Activated CD4-positive, alpha-beta memory T cell treated with anti-CD3 and anti-CD28 coated beads for 36 hours (primary cell): ENCODE data around the gene ACTN2. TPM values are rescaled to one million over a fixed set of nuclear protein-coding genes. Genes with fewer than 3 reads are reported as not detected.

Source experiments
- CTCF ChIA-PET: fragments of 350-600 bp; sonication (Branson Sonifier 250); formaldehyde crosslinking; loops from one replicate; lab custom pipeline; 2021; ENCODE audit warnings: antibody characterized with exemption, inconsistent platforms; lab: Charles Lee
- POLR2A ChIA-PET: fragments of 350-600 bp; sonication (Branson Sonifier 250); formaldehyde crosslinking; loops from one replicate; lab custom pipeline; 2021; ENCODE audit warnings: antibody characterized with exemption; lab: Charles Lee
- DNase-seq: peaks from one replicate; pipeline ENCODE4 v3.0.0-alpha.2; 2020
- H3K27ac Mint-ChIP-seq: one replicate; pipeline ENCODE4 v1.8.0; 2021; ENCODE audit warnings: mixed read lengths
- H3K27me3 Mint-ChIP-seq: one replicate; pipeline ENCODE4 v1.8.0; 2021; ENCODE audit warnings: mixed read lengths
- H3K36me3 Mint-ChIP-seq: one replicate; pipeline ENCODE4 v1.8.0; 2021; ENCODE audit warnings: mixed read lengths
- H3K4me1 Mint-ChIP-seq: one replicate; pipeline ENCODE4 v1.8.0; 2021; ENCODE audit warnings: low read depth, mixed read lengths
- H3K4me3 Mint-ChIP-seq: one replicate; pipeline ENCODE4 v1.8.0; 2021; ENCODE audit warnings: mild to moderate bottlenecking, mixed read lengths
- H3K9me3 Mint-ChIP-seq: one replicate; pipeline ENCODE4 v1.8.0; 2021; ENCODE audit warnings: mixed read lengths
- intact Hi-C: fragments of 100-400 bp; cut with micrococcal nuclease; formaldehyde crosslinking; loops from one replicate; pipeline ENCODE4 v1.15.1; 2023
- total RNA-seq, 2 experiments: library from RNA; stranded (reverse); gene quantifications; one replicate each; pipeline ENCODE4 v1.2.3, GENCODE V29; 2021

The ACTN2 gene
- total RNA-seq, 2 experiments from 2014 or later = 0.17 TPM; not detected in 1

DNA sequence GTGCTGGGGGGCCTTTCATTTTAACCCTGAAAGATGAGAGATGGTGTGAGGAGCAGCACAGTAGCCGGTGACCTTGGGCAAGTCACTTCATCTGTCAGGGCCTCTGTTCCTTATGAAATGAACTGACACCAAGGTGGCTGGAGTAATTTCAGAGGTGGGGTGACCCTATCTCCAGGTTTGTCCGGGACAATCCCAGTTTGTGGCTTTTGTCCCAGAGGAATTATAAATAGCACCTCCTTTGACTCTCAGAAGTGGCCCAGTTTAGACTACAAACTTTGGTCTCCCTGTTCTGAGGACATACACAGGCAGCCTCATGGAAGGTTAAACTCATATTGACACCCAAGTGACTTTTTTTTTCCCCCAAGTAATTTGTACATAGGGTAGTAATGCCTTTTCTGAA lies 14.6 kb downstream of the ACTN2 start:
- ChIA-PET CTCF (no interaction called here), POLR2A (no interaction called here)
- no peaks in the 10 kb centered on the region for H3K36me3 Mint-ChIP-seq
- no peaks in the 10 kb centered on the region for H3K4me1 Mint-ChIP-seq
- peaks cover 19% of the 10 kb centered on the region for H3K27me3 Mint-ChIP-seq
- no peak for DNase-seq
- H3K27ac Mint-ChIP-seq = no peak overlapping the region
- no peak overlapping the region for H3K4me3 Mint-ChIP-seq
- H3K9me3 Mint-ChIP-seq = no peaks in the 10 kb centered on the region
- intact Hi-C loops = no loop called here

DNA sequence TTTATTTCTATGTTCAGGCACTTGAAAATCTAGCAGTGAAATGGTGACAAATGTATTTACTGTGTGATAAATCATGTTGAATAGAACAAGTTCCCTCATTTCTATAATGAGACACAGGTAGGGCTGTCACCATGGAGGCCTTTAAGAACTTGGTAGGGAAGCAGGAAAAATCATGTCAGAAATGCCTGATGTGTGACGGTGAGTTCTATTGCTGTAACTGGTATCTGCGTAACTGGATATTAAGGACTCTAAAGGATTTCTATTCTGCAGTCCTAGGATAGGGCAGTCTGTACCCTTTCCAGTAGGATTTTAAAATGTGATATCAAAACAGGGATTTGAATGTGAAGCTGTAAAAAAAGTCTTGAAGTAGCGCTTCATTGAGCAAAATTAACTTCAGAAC lies 15.5 kb downstream of the ACTN2 start:
- CTCF ChIA-PET = no interaction called here
- Mint-ChIP-seq H3K27ac (no peak overlapping the region), H3K4me1 (no peaks in the 10 kb centered on the region), H3K4me3 (no peak overlapping the region), H3K27me3 (peaks cover 21% of the 10 kb centered on the region), H3K9me3 (no peaks in the 10 kb centered on the region), H3K36me3 (no peaks in the 10 kb centered on the region)
- intact Hi-C loops = no loop called here
- POLR2A ChIA-PET = no interaction called here
- DNase-seq = no peak

DNA sequence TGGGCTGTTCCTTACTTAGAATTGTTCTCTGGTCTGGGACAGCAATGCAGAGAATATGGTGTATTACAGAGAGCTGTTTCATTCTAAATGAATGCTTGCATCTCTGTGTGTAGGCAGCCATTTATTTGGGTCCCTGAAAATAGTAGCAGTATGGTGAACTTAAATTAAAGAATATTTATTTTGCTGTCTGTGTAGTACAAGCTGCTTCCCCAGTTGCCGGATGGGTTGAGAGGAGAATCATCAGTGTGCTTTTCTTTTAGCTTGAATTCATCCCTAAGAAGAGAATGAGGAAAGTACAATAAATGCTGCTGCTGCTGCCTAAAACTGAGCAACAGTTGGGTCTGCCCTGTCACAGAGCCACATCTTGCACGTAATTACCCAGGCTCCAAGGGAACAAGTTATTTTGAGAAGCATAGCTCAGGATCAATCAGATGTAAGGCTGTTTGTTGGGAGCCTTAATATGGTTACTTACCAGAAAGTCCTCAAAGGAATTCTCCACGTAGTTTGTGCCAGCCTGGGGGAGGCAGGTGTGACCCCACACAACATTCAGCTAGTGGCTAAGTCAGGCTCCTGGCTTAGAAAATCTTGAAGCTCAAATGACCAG lies 16.6 kb downstream of the ACTN2 start:
- Mint-ChIP-seq H3K27me3 (peaks cover 17% of the 10 kb centered on the region), H3K4me1 (no peaks in the 10 kb centered on the region), H3K36me3 (no peaks in the 10 kb centered on the region), H3K4me3 (no peak overlapping the region), H3K9me3 (no peaks in the 10 kb centered on the region), H3K27ac (no peak overlapping the region)
- no peak for DNase-seq
- ChIA-PET CTCF (no interaction called here), POLR2A (no interaction called here)
- intact Hi-C loops = no loop called here

DNA sequence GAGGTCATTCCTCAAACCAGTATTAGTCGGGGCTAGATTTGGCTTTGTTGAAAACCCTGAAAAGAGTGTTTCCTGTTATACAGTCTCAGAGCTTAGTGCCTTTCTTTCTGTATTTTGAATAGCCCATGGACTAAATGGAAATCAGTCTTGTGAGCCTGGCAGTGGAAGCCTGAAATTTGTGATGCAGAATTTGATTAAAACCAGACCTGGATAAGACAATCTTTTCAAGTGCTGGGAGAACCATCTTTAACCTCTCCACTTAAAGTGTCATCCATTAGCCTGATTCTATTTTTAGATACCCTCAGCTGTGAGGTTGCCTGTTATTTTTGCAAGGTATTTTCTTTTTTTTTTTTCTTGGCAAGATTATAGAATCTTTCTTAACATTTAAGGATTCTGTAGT lies 19.5 kb downstream of the ACTN2 start:
- Mint-ChIP-seq H3K36me3 (no peaks in the 10 kb centered on the region), H3K4me3 (no peak overlapping the region), H3K4me1 (no peaks in the 10 kb centered on the region), H3K9me3 (no peaks in the 10 kb centered on the region), H3K27me3 (peaks cover 7% of the 10 kb centered on the region), H3K27ac (no peak overlapping the region)
- ChIA-PET CTCF (no interaction called here), POLR2A (no interaction called here)
- DNase-seq = no peak
- intact Hi-C loops = no loop called here

DNA sequence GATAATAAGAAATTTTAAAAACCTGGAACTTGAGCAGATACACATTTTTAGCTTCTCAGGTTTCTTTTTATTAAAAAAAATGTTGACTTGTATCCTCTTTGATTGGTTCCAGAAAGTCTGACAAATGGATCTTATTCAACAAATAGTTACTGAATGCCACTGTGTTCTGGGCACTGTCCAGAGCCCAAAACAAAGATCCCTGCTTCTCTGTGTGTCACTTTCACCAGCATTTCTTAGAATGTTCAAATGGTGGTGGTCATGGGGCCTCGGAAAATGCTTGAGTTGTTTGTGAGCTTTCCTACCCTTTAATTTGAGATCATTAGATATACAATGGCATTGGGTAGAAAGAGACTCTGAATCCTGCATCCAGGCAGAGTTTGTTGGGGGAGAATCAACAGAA lies 19.9 kb downstream of the ACTN2 start:
- peaks cover 7% of the 10 kb centered on the region for H3K27me3 Mint-ChIP-seq
- ChIA-PET POLR2A (interaction anchor here (0.6 kb wide), 1 partner anchor 330 kb away, joined by 3 read pairs; no protein-coding TSS in a partner anchor), CTCF (no interaction called here)
- H3K9me3 Mint-ChIP-seq = no peaks in the 10 kb centered on the region
- H3K4me1 Mint-ChIP-seq = no peaks in the 10 kb centered on the region
- no peak overlapping the region for H3K27ac Mint-ChIP-seq
- no peak for DNase-seq
- intact Hi-C loops = no loop called here
- H3K4me3 Mint-ChIP-seq = no peak overlapping the region
- H3K36me3 Mint-ChIP-seq = no peaks in the 10 kb centered on the region

DNA sequence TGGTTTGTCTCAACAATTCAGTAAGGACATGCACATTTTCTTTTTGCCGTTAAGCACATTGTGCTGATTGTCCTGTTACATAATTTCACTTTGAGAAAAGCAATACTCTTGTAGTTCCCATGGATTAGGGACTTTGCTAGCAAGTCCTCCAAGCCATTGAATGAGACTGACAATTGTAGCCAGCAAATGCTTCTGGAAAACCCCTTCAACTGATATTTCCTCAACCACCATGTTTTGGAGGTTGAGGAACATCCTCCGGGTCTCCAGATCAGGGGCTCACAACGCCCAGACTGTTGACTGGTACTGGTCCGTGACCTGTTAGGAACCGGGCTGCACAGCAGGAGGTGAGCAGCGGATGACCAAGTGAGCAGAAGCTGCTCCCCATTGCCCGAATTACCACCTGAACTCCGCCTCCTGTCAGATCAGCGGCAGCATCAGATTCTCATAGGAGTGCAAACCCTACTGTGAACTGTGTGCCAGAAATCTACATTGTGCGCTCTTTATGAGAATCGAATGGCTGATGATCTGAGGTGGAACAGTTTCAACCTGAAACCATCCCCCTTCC lies 24.1 kb downstream of the ACTN2 start:
- Mint-ChIP-seq H3K27ac (no peak overlapping the region), H3K9me3 (no peaks in the 10 kb centered on the region), H3K36me3 (no peaks in the 10 kb centered on the region), H3K4me1 (no peaks in the 10 kb centered on the region), H3K4me3 (no peak overlapping the region), H3K27me3 (peaks cover 8% of the 10 kb centered on the region)
- intact Hi-C loops = no loop called here
- ChIA-PET POLR2A (no interaction called here), CTCF (no interaction called here)
- no peak for DNase-seq

DNA sequence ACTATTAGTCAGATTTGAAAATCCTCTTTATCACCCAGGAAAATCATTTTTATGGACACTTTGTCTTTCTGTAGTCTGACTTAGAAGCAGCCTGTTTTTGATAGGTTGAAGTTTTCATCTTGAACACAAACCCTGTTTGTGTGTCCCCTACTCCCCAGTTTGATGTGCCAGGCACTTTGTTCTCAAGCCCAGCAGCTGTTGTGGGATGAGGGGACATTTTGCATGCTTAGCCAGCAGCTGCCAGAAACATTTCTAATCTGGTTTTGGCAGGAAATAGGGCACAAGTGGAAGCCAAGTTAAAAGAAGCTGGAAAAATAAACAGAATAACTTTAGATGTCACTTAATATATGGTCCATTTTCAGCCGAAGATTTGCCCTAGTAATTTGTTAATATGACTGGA lies 29.9 kb downstream of the ACTN2 start:
- no peaks in the 10 kb centered on the region for H3K36me3 Mint-ChIP-seq
- no peaks in the 10 kb centered on the region for H3K4me1 Mint-ChIP-seq
- POLR2A ChIA-PET = no interaction called here
- no peak overlapping the region for H3K27ac Mint-ChIP-seq
- H3K9me3 Mint-ChIP-seq = no peaks in the 10 kb centered on the region
- CTCF ChIA-PET = no interaction called here
- DNase-seq = no peak
- peaks cover 19% of the 10 kb centered on the region for H3K27me3 Mint-ChIP-seq
- H3K4me3 Mint-ChIP-seq = no peak overlapping the region
- intact Hi-C loops = no loop called here

DNA sequence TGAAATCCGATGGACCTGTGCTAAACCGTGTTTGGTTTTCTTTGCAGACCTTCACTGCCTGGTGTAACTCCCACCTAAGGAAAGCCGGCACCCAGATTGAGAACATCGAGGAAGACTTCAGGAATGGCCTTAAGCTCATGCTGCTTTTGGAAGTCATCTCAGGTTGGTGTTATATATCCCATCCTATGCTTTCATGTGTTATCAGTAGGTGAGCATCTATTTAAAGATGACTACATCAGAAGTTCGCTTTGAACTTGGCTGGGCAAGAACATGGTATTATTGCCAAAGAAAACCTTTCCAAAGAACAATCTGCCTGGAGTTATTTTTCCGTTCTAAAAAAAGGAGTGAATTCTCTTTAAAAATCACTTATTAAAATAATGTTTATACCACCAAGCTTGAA lies 31.5 kb downstream of the ACTN2 start:
- DNase-seq = no peak
- H3K4me1 Mint-ChIP-seq = no peaks in the 10 kb centered on the region
- H3K27me3 Mint-ChIP-seq = peaks cover 14% of the 10 kb centered on the region
- intact Hi-C loops = no loop called here
- H3K9me3 Mint-ChIP-seq = no peaks in the 10 kb centered on the region
- no peak overlapping the region for H3K27ac Mint-ChIP-seq
- ChIA-PET CTCF (no interaction called here), POLR2A (no interaction called here)
- no peaks in the 10 kb centered on the region for H3K36me3 Mint-ChIP-seq
- H3K4me3 Mint-ChIP-seq = no peak overlapping the region

DNA sequence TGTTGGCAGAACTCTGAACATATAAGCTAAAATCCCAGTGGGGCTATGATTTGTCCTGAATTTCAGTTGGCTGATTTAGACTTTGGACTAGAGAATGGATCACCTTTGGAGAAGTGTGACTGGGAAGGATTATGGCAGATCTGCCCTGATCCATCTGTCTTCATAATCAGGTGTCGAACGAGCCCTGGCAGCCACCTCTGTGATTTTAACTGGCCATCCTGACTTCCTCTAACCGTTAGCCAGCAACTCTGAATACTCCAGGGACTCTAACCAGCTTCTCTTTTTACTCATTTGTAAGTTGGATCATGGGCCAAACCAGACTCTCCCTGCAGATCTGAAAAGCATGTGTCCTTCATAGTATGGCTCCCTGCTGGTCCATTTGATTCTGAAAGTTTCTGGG lies 32.0 kb downstream of the ACTN2 start:
- Mint-ChIP-seq H3K27me3 (peaks cover 12% of the 10 kb centered on the region), H3K4me1 (no peaks in the 10 kb centered on the region), H3K36me3 (no peaks in the 10 kb centered on the region), H3K27ac (no peak overlapping the region), H3K4me3 (no peak overlapping the region), H3K9me3 (no peaks in the 10 kb centered on the region)
- ChIA-PET CTCF (no interaction called here), POLR2A (no interaction called here)
- intact Hi-C loops = no loop called here
- no peak for DNase-seq

DNA sequence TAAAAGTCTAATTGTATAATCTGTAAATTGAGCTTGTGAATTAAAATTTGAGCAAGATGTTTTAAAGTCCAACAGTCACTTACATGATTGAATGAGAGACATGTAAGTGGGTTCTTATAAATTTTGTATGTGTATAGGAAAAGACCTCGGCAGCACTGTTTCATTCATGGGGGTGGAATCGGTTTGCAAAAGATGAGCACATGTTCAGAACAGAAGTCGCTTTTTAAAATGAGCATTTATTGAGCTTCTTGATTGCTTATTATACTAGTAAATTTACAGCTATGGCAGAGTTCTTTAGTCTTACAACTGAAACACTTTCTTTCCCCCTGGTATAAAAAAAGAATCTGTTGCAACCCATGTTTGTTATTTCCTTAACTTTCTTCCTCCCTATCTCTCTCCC lies 33.9 kb downstream of the ACTN2 start:
- intact Hi-C loops = no loop called here
- no peak overlapping the region for H3K4me3 Mint-ChIP-seq
- H3K27ac Mint-ChIP-seq = no peak overlapping the region
- POLR2A ChIA-PET = interaction anchor here (0.6 kb wide), 2 partner anchors 40 to 221 kb away, joined by 3 read pairs; no protein-coding TSS in a partner anchor
- no peaks in the 10 kb centered on the region for H3K4me1 Mint-ChIP-seq
- DNase-seq = no peak
- CTCF ChIA-PET = no interaction called here
- no peaks in the 10 kb centered on the region for H3K9me3 Mint-ChIP-seq
- H3K36me3 Mint-ChIP-seq = no peaks in the 10 kb centered on the region
- H3K27me3 Mint-ChIP-seq = peaks cover 15% of the 10 kb centered on the region

DNA sequence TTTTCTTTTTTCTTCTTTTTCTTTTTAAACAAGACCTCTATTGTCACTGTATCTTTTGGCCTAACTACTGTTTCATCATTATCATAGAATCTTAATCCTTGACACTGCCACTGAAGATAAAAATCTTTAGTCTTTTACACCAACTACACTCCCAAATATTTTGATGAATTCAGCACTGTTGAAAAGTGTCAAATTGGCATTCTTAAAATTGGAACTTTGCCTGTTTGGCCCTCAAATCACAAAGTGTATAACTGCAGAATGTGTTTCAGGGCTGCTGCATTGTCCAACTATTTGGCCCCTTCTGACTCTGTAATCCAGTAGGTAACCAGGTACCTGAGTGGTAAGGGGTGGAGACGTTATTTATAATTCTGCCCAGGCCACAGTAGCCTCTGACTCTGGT lies 34.3 kb downstream of the ACTN2 start:
- Mint-ChIP-seq H3K9me3 (no peaks in the 10 kb centered on the region), H3K27ac (no peak overlapping the region), H3K27me3 (peaks cover 15% of the 10 kb centered on the region), H3K4me1 (no peaks in the 10 kb centered on the region), H3K36me3 (no peaks in the 10 kb centered on the region), H3K4me3 (no peak overlapping the region)
- POLR2A ChIA-PET = no interaction called here
- intact Hi-C loops = no loop called here
- CTCF ChIA-PET = no interaction called here
- no peak for DNase-seq

DNA sequence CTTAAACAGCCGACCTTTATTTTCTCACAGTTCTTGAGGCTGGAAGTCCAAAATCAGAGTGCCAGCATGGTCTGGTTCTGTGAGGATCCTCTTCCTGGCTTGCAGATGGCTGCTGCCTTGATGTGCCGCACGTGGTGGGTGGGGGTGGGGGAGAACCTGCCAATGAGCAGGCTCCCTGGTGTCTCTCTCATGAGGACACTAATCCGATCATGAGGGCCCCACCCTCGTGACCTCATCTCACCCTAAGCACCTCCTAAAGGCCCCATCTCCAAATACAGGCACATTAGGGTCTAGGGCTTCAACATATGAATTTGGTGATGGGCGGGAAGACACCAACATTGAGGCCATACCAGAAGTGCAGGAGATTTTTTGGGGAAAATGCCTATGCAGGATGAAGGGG lies 37.8 kb downstream of the ACTN2 start:
- H3K27me3 Mint-ChIP-seq = peaks cover 5% of the 10 kb centered on the region
- intact Hi-C loops = no loop called here
- no peak for DNase-seq
- H3K4me3 Mint-ChIP-seq = no peak overlapping the region
- no peaks in the 10 kb centered on the region for H3K9me3 Mint-ChIP-seq
- H3K36me3 Mint-ChIP-seq = no peaks in the 10 kb centered on the region
- POLR2A ChIA-PET = no interaction called here
- H3K4me1 Mint-ChIP-seq = no peaks in the 10 kb centered on the region
- no peak overlapping the region for H3K27ac Mint-ChIP-seq
- CTCF ChIA-PET = no interaction called here

DNA sequence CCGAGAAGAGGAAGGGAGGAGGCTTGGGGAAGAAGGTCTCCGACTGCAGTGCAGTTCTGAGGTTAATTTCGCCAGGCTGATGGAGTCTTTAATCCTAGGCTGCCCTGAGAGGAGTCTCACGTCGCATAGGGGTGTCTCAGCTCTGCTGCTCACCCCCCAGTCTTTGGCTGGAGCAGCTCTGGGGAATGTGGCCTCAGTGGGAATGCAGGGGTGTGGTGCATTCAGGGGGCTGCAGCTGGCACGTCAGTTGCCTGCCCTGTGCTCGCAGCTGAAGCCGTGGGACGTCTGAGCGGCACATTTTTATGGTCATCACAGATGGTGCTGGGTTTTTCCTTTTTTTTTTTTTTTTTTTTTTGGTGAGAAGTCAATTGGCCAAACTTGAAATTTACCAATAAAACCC lies 38.2 kb downstream of the ACTN2 start:
- no peak for DNase-seq
- ChIA-PET POLR2A (no interaction called here), CTCF (no interaction called here)
- Mint-ChIP-seq H3K9me3 (no peaks in the 10 kb centered on the region), H3K36me3 (no peaks in the 10 kb centered on the region), H3K27ac (no peak overlapping the region), H3K4me3 (no peak overlapping the region), H3K4me1 (no peaks in the 10 kb centered on the region), H3K27me3 (peaks cover 5% of the 10 kb centered on the region)
- intact Hi-C loops = no loop called here
